Measurements from ENCODE around the gene NUP93.
"Not testable (repeated sequence)": the region's sequence is repeated elsewhere in the genome, so short reads cannot be mapped to it uniquely, and the experiment has no call there.

The NUP93 gene

GRCh38 chr16:56801762-56802161 lies 71.8 kb downstream of the NUP93 start:
- H3K27me3 ChIP-seq (ENCODE audit: insufficient read depth, low read length, poor library complexity, severe bottlenecking), result no peaks in the 10 kb centered on the region
- H3K79me2 ChIP-seq (ENCODE audit: insufficient read depth, low read length), result no peaks in the 10 kb centered on the region
- no peak overlapping the region for H3K4me2 ChIP-seq (ENCODE audit: low read depth, low read length, poor library complexity, severe bottlenecking)
- H3K9me2 ChIP-seq (replicated peaks; ENCODE audit: low read depth, low read length), result no peaks in the 10 kb centered on the region
- TF ChIP-seq EZH2phosphoT487 (IDR thresholded peaks at IDR 0.05; ENCODE audit: borderline replicate concordance), result no peak
- TF ChIP-seq CTCF (conservative IDR thresholded peaks at IDR 0.05; ENCODE audit: low read length), result no peak
- peaks cover 46% of the 10 kb centered on the region; the same call in 1 of the 2 replicates for H3K36me3 ChIP-seq (ENCODE audit: insufficient read depth, low read length)
- no peaks in the 10 kb centered on the region for H3F3A ChIP-seq (ENCODE audit: low read depth)
- no peak overlapping the region for H3K9ac ChIP-seq (ENCODE audit: low read depth, low read length, poor library complexity, severe bottlenecking)
- no peaks in the 10 kb centered on the region for H3K9me3 ChIP-seq (ENCODE audit: insufficient read depth, low read depth, low read length)
- no peaks in the 10 kb centered on the region for H4K20me1 ChIP-seq (ENCODE audit: insufficient read depth, low read length, poor library complexity, severe bottlenecking)
- no peak overlapping the region for H3K4me3 ChIP-seq (ENCODE audit: low read length, poor library complexity, severe bottlenecking)
- no peaks in the 10 kb centered on the region for H3K4me1 ChIP-seq (ENCODE audit: insufficient read depth, low read length, poor library complexity, severe bottlenecking)
- no peak overlapping the region for H2AFZ ChIP-seq (ENCODE audit: low read length)

- no peaks in the 10 kb centered on the region for H4K20me1 ChIP-seq (ENCODE audit: insufficient read depth, low read length, poor library complexity, severe bottlenecking)
- TF ChIP-seq EZH2phosphoT487 (IDR thresholded peaks at IDR 0.05; ENCODE audit: borderline replicate concordance), result no peak
- no peak for TF ChIP-seq CTCF (conservative IDR thresholded peaks at IDR 0.05; ENCODE audit: low read length)
- H3K4me3 ChIP-seq (ENCODE audit: low read length, poor library complexity, severe bottlenecking), result no peak overlapping the region
- H3K36me3 ChIP-seq (ENCODE audit: insufficient read depth, low read length), result peaks cover 42% of the 10 kb centered on the region; the same call in 1 of the 2 replicates
- H3K9me2 ChIP-seq (replicated peaks; ENCODE audit: low read depth, low read length), result no peaks in the 10 kb centered on the region
- no peaks in the 10 kb centered on the region for H3F3A ChIP-seq (ENCODE audit: low read depth)
- no peaks in the 10 kb centered on the region for H3K27me3 ChIP-seq (ENCODE audit: insufficient read depth, low read length, poor library complexity, severe bottlenecking)
- H3K9me3 ChIP-seq (ENCODE audit: insufficient read depth, low read depth, low read length), result no peaks in the 10 kb centered on the region
- no peak overlapping the region for H3K9ac ChIP-seq (ENCODE audit: low read depth, low read length, poor library complexity, severe bottlenecking)
- no peak overlapping the region for H2AFZ ChIP-seq (ENCODE audit: low read length)
- no peaks in the 10 kb centered on the region for H3K4me1 ChIP-seq (ENCODE audit: insufficient read depth, low read length, poor library complexity, severe bottlenecking)
- H3K4me2 ChIP-seq (ENCODE audit: low read depth, low read length, poor library complexity, severe bottlenecking), result no peak overlapping the region
- no peaks in the 10 kb centered on the region for H3K79me2 ChIP-seq (ENCODE audit: insufficient read depth, low read length)
These were observed 77.2 kb downstream of the NUP93 start for GRCh38 chr16:56807011-56807675.

GRCh38 chr16:56807676-56808067 lies 77.7 kb downstream of the NUP93 start:
- H3K9me3 ChIP-seq (ENCODE audit: insufficient read depth, low read depth, low read length); H2AFZ ChIP-seq (ENCODE audit: low read length); H3K9me2 ChIP-seq (replicated peaks; ENCODE audit: low read depth, low read length); H3K4me3 ChIP-seq (ENCODE audit: low read length, poor library complexity, severe bottlenecking); H3K27me3 ChIP-seq (ENCODE audit: insufficient read depth, low read length, poor library complexity, severe bottlenecking); H4K20me1 ChIP-seq (ENCODE audit: insufficient read depth, low read length, poor library complexity, severe bottlenecking); H3K9ac ChIP-seq (ENCODE audit: low read depth, low read length, poor library complexity, severe bottlenecking); H3K4me1 ChIP-seq (ENCODE audit: insufficient read depth, low read length, poor library complexity, severe bottlenecking); H3K79me2 ChIP-seq (ENCODE audit: insufficient read depth, low read length); H3F3A ChIP-seq (ENCODE audit: low read depth); H3K4me2 ChIP-seq (ENCODE audit: low read depth, low read length, poor library complexity, severe bottlenecking): not testable (repeated sequence)
- peaks cover 42% of the 10 kb centered on the region; the same call in 1 of the 2 replicates for H3K36me3 ChIP-seq (ENCODE audit: insufficient read depth, low read length)

GRCh38 chr16:56810954-56811353 lies 81.0 kb downstream of the NUP93 start:
- Histone ChIP-seq H2AFZ (ENCODE audit: low read length) (no peak overlapping the region), H3K4me2 (ENCODE audit: low read depth, low read length, poor library complexity, severe bottlenecking) (no peak overlapping the region), H3F3A (ENCODE audit: low read depth) (no peaks in the 10 kb centered on the region), H3K36me3 (ENCODE audit: insufficient read depth, low read length) (peaks cover 29% of the 10 kb centered on the region; the same call in 1 of the 2 replicates), H3K27me3 (ENCODE audit: insufficient read depth, low read length, poor library complexity, severe bottlenecking) (no peaks in the 10 kb centered on the region), H3K4me1 (ENCODE audit: insufficient read depth, low read length, poor library complexity, severe bottlenecking) (no peaks in the 10 kb centered on the region), H3K4me3 (ENCODE audit: low read length, poor library complexity, severe bottlenecking) (no peak overlapping the region), H3K9me3 (ENCODE audit: insufficient read depth, low read depth, low read length) (no peaks in the 10 kb centered on the region), H3K79me2 (ENCODE audit: insufficient read depth, low read length) (no peaks in the 10 kb centered on the region), H3K9ac (ENCODE audit: low read depth, low read length, poor library complexity, severe bottlenecking) (no peak overlapping the region), H4K20me1 (ENCODE audit: insufficient read depth, low read length, poor library complexity, severe bottlenecking) (no peaks in the 10 kb centered on the region), H3K9me2 (replicated peaks; ENCODE audit: low read depth, low read length) (no peaks in the 10 kb centered on the region)
- no peak for TF ChIP-seq CTCF (conservative IDR thresholded peaks at IDR 0.05; ENCODE audit: low read length)
- TF ChIP-seq EZH2phosphoT487 (IDR thresholded peaks at IDR 0.05; ENCODE audit: borderline replicate concordance), result no peak

- not testable (repeated sequence) for H3F3A ChIP-seq (ENCODE audit: low read depth); H3K4me1 ChIP-seq (ENCODE audit: insufficient read depth, low read length, poor library complexity, severe bottlenecking); H2AFZ ChIP-seq (ENCODE audit: low read length); H3K9me2 ChIP-seq (replicated peaks; ENCODE audit: low read depth, low read length); H3K79me2 ChIP-seq (ENCODE audit: insufficient read depth, low read length); H3K9ac ChIP-seq (ENCODE audit: low read depth, low read length, poor library complexity, severe bottlenecking); H3K9me3 ChIP-seq (ENCODE audit: insufficient read depth, low read depth, low read length); H3K4me2 ChIP-seq (ENCODE audit: low read depth, low read length, poor library complexity, severe bottlenecking); H3K27me3 ChIP-seq (ENCODE audit: insufficient read depth, low read length, poor library complexity, severe bottlenecking); H3K4me3 ChIP-seq (ENCODE audit: low read length, poor library complexity, severe bottlenecking); H4K20me1 ChIP-seq (ENCODE audit: insufficient read depth, low read length, poor library complexity, severe bottlenecking)
- peaks cover 26% of the 10 kb centered on the region; the same call in 1 of the 2 replicates for H3K36me3 ChIP-seq (ENCODE audit: insufficient read depth, low read length)
These were observed 81.7 kb downstream of the NUP93 start for GRCh38 chr16:56811602-56812001.

Data from Loucy (cell line).